CD8-positive, alpha-beta memory T cell (primary cell): Measurements from ENCODE around the gene CARD11. TPM values are rescaled to one million over a fixed set of nuclear protein-coding genes. Genes with fewer than 3 reads are reported as not detected.
A peak's percentile ranks its signal among the peaks of the same experiment; 100 is the strongest.

Experiments
- CTCF ChIA-PET: fragments of 350-600 bp; sonication (Branson Sonifier 250); formaldehyde crosslinking; loops from one replicate; lab custom pipeline; 2021; ENCODE audit warnings: antibody characterized with exemption; lab: Charles Lee
- POLR2A ChIA-PET: fragments of 350-600 bp; sonication (Branson Sonifier 250); formaldehyde crosslinking; loops from one replicate; lab custom pipeline; 2021; ENCODE audit warnings: antibody characterized with exemption; lab: Charles Lee
- DNase-seq, 5 donors: peaks; one replicate each; pipeline versions ENCODE4 v3.0.0 to v3.0.0-alpha.2; 2020 to 2022; ENCODE audit warnings: mixed read lengths in 1 of 5
- H3K27ac ChIP-seq: one replicate; pipeline ENCODE4 v1.7.0; 2013; ENCODE audit warnings: low read depth, mild to moderate bottlenecking, low read length, moderate library complexity
- H3K27me3 ChIP-seq: 2 replicates; pipeline ENCODE4 v1.7.0; 2013; ENCODE audit warnings: low read length, mild to moderate bottlenecking; ENCODE audit not compliant: insufficient read depth, poor library complexity, severe bottlenecking
- H3K36me3 ChIP-seq: 2 replicates; pipeline ENCODE4 v1.7.0; 2013; ENCODE audit warnings: mild to moderate bottlenecking, low read length, moderate library complexity; ENCODE audit not compliant: insufficient read depth
- H3K4me1 ChIP-seq: 2 replicates; pipeline ENCODE4 v1.7.0; 2013; ENCODE audit warnings: mild to moderate bottlenecking, low read length, moderate library complexity; ENCODE audit not compliant: insufficient read depth
- H3K4me3 ChIP-seq: 2 replicates; pipeline ENCODE4 v1.7.0; 2013; ENCODE audit warnings: mild to moderate bottlenecking, low read length
- H3K9me3 ChIP-seq: 2 replicates; pipeline ENCODE4 v1.7.0; 2013; ENCODE audit warnings: mild to moderate bottlenecking, low read length
- H3K27ac Mint-ChIP-seq, 8 donors: one replicate each; pipeline ENCODE4 v1.8.0; 2020 to 2021; ENCODE audit warnings: mixed read lengths in 8 of 8, mild to moderate bottlenecking in 6 of 8, inconsistent platforms in 3 of 8, moderate library complexity in 3 of 8
- H3K27me3 Mint-ChIP-seq, 2 donors: one replicate each; pipeline ENCODE4 v1.8.0; 2020 to 2021; ENCODE audit warnings: mixed read lengths in 2 of 2, mild to moderate bottlenecking in 1 of 2, moderate library complexity in 1 of 2
- H3K36me3 Mint-ChIP-seq, 3 donors: one replicate each; pipeline ENCODE4 v1.8.0; 2020 to 2021; ENCODE audit warnings: mixed read lengths in 3 of 3, inconsistent platforms in 1 of 3, mild to moderate bottlenecking in 1 of 3
- H3K4me1 Mint-ChIP-seq, 3 donors: one replicate each; pipeline ENCODE4 v1.8.0; 2020 to 2021; ENCODE audit warnings: mixed read lengths in 3 of 3, inconsistent platforms in 1 of 3, mild to moderate bottlenecking in 1 of 3
- H3K4me3 Mint-ChIP-seq, 7 donors: one replicate each; pipeline ENCODE4 v1.8.0; 2020 to 2021; ENCODE audit warnings: mixed read lengths in 7 of 7, mild to moderate bottlenecking in 6 of 7, moderate library complexity in 4 of 7, inconsistent platforms in 2 of 7
- H3K9me3 Mint-ChIP-seq, 5 donors: one replicate each; pipeline ENCODE4 v1.8.0; 2020 to 2022; ENCODE audit warnings: mixed read lengths in 5 of 5, mild to moderate bottlenecking in 3 of 5, moderate library complexity in 2 of 5, inconsistent platforms in 1 of 5
- polyA plus RNA-seq: library from polyadenylated mRNA; unstranded; fragments of 300-500 nt; fragmentation: Illumina TruSeq; gene quantifications from one replicate; pipeline ENCODE4 v1.2.3, GENCODE V29; 2021
- total RNA-seq, 2 experiments: library from RNA; stranded (reverse); gene quantifications; one replicate each; pipeline ENCODE4 v1.2.3, GENCODE V29; 2021

Gene CARD11
- total and polyA plus RNA-seq, 3 experiments from 2014 or later: 40.9 to 72.1 (median 68.4) TPM

DNA sequence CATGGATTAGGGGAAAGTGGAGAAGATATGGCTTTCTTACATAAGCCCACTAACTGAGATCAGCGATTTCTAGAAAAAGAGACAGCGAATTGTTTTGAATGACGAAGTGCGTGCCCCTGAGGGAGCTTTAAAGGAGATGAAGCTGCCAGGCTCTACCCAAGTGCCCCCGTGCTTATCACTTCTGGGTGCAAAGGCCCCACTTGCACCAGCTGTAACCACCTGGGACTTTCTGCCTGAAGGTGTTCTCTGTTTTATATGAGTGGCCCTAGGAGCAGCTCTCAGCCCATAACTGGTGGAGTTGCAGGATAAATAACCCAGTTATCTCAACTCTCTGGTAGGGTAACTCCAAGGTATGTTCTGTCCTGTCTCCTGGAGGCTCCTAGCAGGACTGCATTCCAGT is 20.4 kb upstream of the CARD11 start:
- Mint-ChIP-seq H3K4me3 (peak overlapping the region in 6 of 7 donors; percentile 18 to 89 (median 64)), H3K9me3 (no peaks in the 10 kb centered on the region), H3K4me1 (peaks cover 59 to 70% (median 66%) of the 10 kb centered on the region in 3 donors), H3K27me3 (no peaks in the 10 kb centered on the region), H3K36me3 (no peaks in the 10 kb centered on the region), H3K27ac (peak overlapping the region; percentile 64 to 99 (median 94))
- Histone ChIP-seq H3K4me1 (peaks cover 66% of the 10 kb centered on the region), H3K9me3 (no peaks in the 10 kb centered on the region), H3K27ac (no peak overlapping the region), H3K27me3 (no peaks in the 10 kb centered on the region), H3K36me3 (no peaks in the 10 kb centered on the region), H3K4me3 (no peak overlapping the region)
- ChIA-PET CTCF (interaction anchor here (1.9 to 4.3 kb wide), 5 partner anchors 27 to 200 kb away, joined by 4 to 44 read pairs (median 17); no protein-coding TSS in a partner anchor), POLR2A (no interaction called here)
- no peak for DNase-seq

DNA sequence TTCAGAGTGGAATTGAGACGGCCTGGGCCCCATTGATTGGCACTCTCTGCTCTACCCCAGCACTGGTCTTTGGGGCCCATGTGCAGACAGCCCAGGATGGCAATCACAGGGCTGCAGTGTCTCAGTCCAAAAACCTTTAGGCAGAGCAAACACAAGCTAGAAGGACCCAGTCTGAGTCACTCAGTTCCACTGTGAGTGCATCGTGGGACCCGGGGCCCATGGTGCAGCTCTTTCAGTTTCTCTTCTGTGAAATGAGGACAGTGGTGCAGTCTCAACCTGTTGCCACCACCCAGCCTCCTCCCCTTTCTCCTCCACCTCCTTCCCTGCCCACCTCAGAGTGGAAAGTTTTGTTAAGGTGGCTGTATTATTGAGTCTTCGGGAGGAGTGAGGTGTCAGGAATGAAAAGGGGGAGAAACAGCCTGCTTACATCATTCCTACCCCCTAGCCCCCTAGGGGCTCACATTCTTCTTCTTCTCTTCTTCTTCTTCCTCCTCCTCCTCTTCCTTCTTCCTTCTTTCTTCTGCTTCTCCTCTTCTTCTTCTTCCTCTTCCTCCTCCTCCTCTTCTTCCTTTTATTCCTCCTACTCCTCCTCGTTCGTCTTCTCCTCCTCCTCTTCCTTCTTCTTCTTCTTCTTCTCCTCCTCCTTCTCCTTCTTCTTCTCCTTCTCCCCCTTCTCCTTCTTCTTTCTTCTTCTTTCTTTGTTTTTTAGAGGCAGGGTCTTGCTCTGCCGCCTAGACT is 19.5 kb upstream of the CARD11 start:
- H3K27me3 ChIP-seq: no peaks in the 10 kb centered on the region
- Mint-ChIP-seq H3K9me3 (no peaks in the 10 kb centered on the region), H3K27me3 (no peaks in the 10 kb centered on the region), H3K27ac (peak overlapping the region; percentile 71 to 99 (median 95)), H3K36me3 (no peaks in the 10 kb centered on the region), H3K4me3 (peak overlapping the region; percentile 5 to 89 (median 83)), H3K4me1 (peaks cover 50 to 61% (median 57%) of the 10 kb centered on the region in 3 donors)
- ChIA-PET CTCF (interaction anchor here (1.8 to 4.3 kb wide), 3 partner anchors 14 to 92 kb away, joined by 5 to 40 read pairs (median 11); no protein-coding TSS in a partner anchor), POLR2A (interaction anchor here (1.0 to 1.1 kb wide), 2 partner anchors 20 to 29 kb away, joined by 3 to 4 read pairs; partner anchors contain the start of gene CARD11)
- H3K4me3 ChIP-seq: peak overlapping the region; percentile 40
- H3K27ac ChIP-seq: peak overlapping the region; percentile 22
- H3K4me1 ChIP-seq: peaks cover 57% of the 10 kb centered on the region
- no peaks in the 10 kb centered on the region for H3K9me3 ChIP-seq
- H3K36me3 ChIP-seq: no peaks in the 10 kb centered on the region
- DNase-seq: peak; percentile 46 to 79 (median 59)

DNA sequence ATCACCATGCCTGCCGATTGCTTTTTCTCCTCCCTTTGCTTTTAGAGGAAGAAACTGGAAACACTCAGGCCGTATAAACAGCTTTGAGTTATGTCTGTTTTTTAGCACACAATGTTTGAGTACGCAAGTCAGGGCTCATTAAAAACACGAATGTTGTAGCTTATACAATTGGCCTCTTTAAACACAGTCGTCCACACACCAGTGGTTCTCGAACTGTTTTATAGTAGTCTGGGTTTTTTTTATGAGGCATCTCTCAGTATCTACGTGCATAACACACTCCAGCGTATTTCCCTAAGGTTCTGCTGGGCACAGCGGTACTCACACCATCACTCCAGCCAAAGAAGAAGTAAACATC is 13.4 kb upstream of the CARD11 start:
- POLR2A ChIA-PET: no interaction called here
- no peak overlapping the region for H3K27ac ChIP-seq
- H3K4me3 Mint-ChIP-seq: no peak overlapping the region
- peaks cover 0 to 10% (median 0%) of the 10 kb centered on the region in 3 donors for H3K36me3 Mint-ChIP-seq
- H3K27me3 Mint-ChIP-seq: no peaks in the 10 kb centered on the region
- no peak overlapping the region for H3K27ac Mint-ChIP-seq
- no peak for DNase-seq
- no peaks in the 10 kb centered on the region for H3K27me3 ChIP-seq
- no peaks in the 10 kb centered on the region for H3K4me1 ChIP-seq
- H3K4me3 ChIP-seq: no peak overlapping the region
- CTCF ChIA-PET: interaction anchor here (1.0 to 1.6 kb wide), 2 partner anchors 9 to 44 kb away, joined by 3 read pairs; no protein-coding TSS in a partner anchor
- H3K9me3 Mint-ChIP-seq: peaks cover 0 to 13% (median 6%) of the 10 kb centered on the region in 5 donors
- no peaks in the 10 kb centered on the region for H3K9me3 ChIP-seq
- no peaks in the 10 kb centered on the region for H3K36me3 ChIP-seq
- H3K4me1 Mint-ChIP-seq: peaks cover 0 to 4% (median 3%) of the 10 kb centered on the region in 3 donors

DNA sequence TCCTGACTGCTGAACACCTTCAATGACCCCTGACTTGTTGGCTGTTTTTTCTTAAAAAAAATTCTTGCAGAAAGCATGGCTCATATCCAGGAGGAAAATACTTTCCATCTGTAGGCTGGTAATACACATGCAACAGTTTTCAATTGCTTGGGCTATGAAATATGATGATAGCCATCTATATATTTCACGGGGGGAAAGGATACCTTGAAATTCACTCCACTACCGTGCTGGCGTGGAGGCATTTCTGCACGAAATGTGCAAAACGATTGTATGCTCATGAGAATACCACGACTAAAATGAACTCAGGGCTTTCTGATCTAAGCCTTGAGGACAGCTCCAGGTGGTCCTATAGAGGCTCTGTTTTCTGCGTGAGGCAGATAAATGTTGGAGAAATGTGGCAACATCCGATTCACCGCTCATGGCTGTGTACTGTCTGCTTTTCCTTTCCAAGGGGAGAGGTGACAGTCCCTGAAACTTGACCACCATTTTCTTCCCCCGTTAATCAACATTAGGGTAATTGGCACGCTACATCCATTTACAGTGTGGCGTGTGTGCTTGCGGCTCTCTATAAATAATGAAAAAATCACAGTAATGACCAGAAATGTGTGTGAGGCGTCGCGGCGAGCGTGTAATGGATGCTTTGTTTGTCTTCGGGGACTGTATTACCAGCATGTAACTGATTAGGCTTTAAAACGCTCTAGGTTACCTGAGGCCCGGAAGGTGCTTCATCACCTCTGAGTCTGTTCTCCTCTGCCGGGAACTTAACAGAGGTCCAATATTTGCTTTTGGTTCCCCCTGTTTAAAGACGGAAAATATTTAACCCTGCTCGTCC is 12.8 kb upstream of the CARD11 start:
- H3K36me3 Mint-ChIP-seq: peaks cover 0 to 10% (median 0%) of the 10 kb centered on the region in 3 donors

DNA sequence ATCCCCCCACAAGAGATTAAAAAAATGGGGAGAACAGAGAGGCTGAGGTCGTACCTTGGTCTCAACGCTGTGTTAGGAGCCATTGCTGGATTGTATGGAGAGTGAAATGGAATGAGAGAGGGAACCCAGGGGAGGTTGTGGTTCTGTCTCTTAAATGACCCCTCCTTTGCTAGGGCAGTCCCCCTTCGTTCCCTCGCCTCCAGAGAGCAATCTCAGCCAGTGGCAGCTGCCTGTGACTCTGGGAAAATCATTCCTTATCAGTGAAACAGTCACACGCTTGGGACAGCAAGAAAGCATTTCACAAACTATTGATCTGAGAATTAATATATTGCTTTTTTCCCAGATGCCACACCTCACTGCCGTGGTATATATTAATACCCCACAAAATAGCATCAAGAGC is 12.0 kb upstream of the CARD11 start:
- ChIA-PET CTCF (interaction anchor here (0.7 to 1.3 kb wide), 2 partner anchors 9 to 12 kb away, joined by 3 read pairs; partner anchors contain the start of gene CARD11), POLR2A (no interaction called here)
- Mint-ChIP-seq H3K27me3 (no peaks in the 10 kb centered on the region), H3K9me3 (peaks cover 7 to 18% (median 10%) of the 10 kb centered on the region in 5 donors), H3K4me1 (no peaks in the 10 kb centered on the region), H3K4me3 (no peak overlapping the region), H3K36me3 (peaks cover 2 to 18% (median 3%) of the 10 kb centered on the region in 3 donors), H3K27ac (no peak overlapping the region)
- Histone ChIP-seq H3K4me1 (no peaks in the 10 kb centered on the region), H3K27ac (no peak overlapping the region), H3K4me3 (no peak overlapping the region), H3K9me3 (no peaks in the 10 kb centered on the region), H3K27me3 (no peaks in the 10 kb centered on the region), H3K36me3 (no peaks in the 10 kb centered on the region)
- DNase-seq: no peak

More for the DNA sequence above, 12.8 kb upstream of the CARD11 start:
- no peaks in the 10 kb centered on the region for H3K27me3 ChIP-seq
- no peak overlapping the region for H3K27ac ChIP-seq
- no peaks in the 10 kb centered on the region for H3K36me3 ChIP-seq
- CTCF ChIA-PET: interaction anchor here (1.0 to 1.6 kb wide), 2 partner anchors 9 to 44 kb away, joined by 3 read pairs; no protein-coding TSS in a partner anchor
- H3K9me3 ChIP-seq: no peaks in the 10 kb centered on the region
- POLR2A ChIA-PET: no interaction called here
- H3K27me3 Mint-ChIP-seq: no peaks in the 10 kb centered on the region
- no peak overlapping the region for H3K4me3 ChIP-seq
- no peaks in the 10 kb centered on the region for H3K4me1 Mint-ChIP-seq
- no peak for DNase-seq
- H3K4me3 Mint-ChIP-seq: no peak overlapping the region
- no peak overlapping the region for H3K27ac Mint-ChIP-seq
- H3K4me1 ChIP-seq: no peaks in the 10 kb centered on the region
- H3K9me3 Mint-ChIP-seq: peaks cover 0 to 13% (median 7%) of the 10 kb centered on the region in 5 donors

DNA sequence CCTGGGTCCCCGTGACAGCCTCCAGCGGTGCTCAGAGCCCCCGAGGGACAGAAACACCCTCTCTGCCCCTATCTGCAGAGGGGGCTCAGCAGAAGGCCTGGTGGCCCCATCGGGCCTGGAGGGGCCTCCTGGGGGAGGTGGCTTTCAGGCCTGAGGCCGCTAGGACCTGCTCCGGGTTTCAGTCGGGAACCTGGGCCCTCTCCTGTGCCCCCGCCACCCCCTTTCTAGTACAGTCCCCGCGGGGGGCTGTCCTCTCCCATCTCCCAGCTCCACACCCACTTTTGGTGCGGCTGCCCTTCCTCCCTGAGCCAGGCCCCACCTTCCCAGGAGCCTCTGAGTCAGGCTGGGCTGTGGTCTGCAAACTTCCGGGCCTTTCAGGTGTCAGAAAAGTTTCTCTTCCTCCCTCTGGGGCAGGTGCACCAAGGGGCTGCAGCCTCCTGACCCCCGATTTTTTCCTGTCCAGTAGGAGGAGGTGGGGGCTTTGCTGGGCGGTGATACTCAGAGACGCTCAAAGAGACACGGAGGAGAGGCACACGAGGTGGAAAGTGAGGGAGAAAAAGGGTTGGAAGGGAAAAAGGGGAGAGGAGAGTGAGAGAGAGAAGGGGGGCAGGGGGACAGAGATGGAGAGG is 692 bp downstream of the CARD11 start:
- no peaks in the 10 kb centered on the region for H3K9me3 Mint-ChIP-seq
- Histone ChIP-seq H3K9me3 (no peaks in the 10 kb centered on the region), H3K27me3 (no peaks in the 10 kb centered on the region), H3K27ac (peak overlapping the region; percentile 76), H3K4me3 (peak overlapping the region; percentile 82), H3K4me1 (peaks cover 53% of the 10 kb centered on the region), H3K36me3 (no peaks in the 10 kb centered on the region)
- H3K27me3 Mint-ChIP-seq: peaks cover 0 to 2% of the 10 kb centered on the region in 2 donors
- DNase-seq: peak; percentile 53 to 82 (median 64)
- POLR2A ChIA-PET: interaction anchor here (1.1 to 2.3 kb wide), 3 partner anchors 20 to 50 kb away, joined by 4 to 10 read pairs (median 4); no protein-coding TSS in a partner anchor
- peaks cover 45 to 63% (median 54%) of the 10 kb centered on the region in 3 donors for H3K4me1 Mint-ChIP-seq
- peak overlapping the region; percentile 93 to 99 (median 96) for H3K4me3 Mint-ChIP-seq
- H3K36me3 Mint-ChIP-seq: peaks cover 4 to 31% (median 11%) of the 10 kb centered on the region in 3 donors
- H3K27ac Mint-ChIP-seq: peak overlapping the region; percentile 69 to 98 (median 94)
- CTCF ChIA-PET: interaction anchor here (1.1 to 3.1 kb wide), 3 partner anchors 23 to 112 kb away, joined by 3 to 13 read pairs (median 3); no protein-coding TSS in a partner anchor

DNA sequence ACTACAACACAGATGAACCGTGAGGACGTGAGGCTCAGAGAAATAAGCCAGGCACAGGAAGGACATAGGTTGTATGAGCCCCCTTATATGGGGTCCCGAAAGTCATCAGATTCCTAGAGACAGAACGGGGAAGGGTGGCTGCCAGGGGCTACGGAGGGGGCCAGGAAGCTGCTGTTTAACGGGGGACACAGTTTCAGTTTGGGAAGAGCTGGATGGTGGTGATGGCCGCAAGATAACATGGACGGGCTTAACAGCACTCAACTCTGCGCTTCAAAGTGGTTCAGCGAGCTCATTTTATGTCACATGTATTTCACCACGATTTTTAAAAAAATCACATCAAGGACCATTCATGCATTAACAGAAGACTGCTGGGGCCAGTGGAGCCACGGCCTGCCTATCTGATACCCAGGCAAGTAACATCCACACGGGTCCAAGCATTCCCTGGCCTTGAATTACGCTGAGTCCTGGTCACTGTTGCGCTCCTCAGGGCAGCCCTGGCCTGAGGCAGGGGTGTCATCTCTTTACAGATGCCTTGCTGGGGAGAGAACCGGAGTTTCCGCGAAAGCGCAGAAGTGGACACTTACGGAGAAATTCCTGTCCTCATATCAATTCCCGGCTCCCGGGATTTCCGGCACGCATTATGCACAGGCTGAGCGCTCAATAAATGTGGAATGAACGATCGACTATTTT is 1.5 kb downstream of the CARD11 start:
- no peaks in the 10 kb centered on the region for H3K27me3 ChIP-seq
- H3K4me1 Mint-ChIP-seq: peaks cover 50 to 71% (median 62%) of the 10 kb centered on the region in 3 donors

More for the DNA sequence above, 1.5 kb downstream of the CARD11 start:
- no peaks in the 10 kb centered on the region for H3K9me3 ChIP-seq
- H3K4me3 ChIP-seq: peak overlapping the region; percentile 82
- Mint-ChIP-seq H3K27me3 (peaks cover 0 to 2% of the 10 kb centered on the region in 2 donors), H3K9me3 (no peaks in the 10 kb centered on the region), H3K27ac (peak overlapping the region; percentile 69 to 98 (median 94)), H3K4me3 (peak overlapping the region; percentile 93 to 99 (median 96)), H3K36me3 (peaks cover 4 to 35% (median 13%) of the 10 kb centered on the region in 3 donors)
- H3K27ac ChIP-seq: no peak overlapping the region
- ChIA-PET POLR2A (interaction anchor here (1.5 to 2.3 kb wide), 2 partner anchors 23 to 50 kb away, joined by 4 to 10 read pairs; no protein-coding TSS in a partner anchor), CTCF (interaction anchor here (0.7 to 3.1 kb wide), 4 partner anchors 14 to 112 kb away, joined by 3 to 13 read pairs (median 3); no protein-coding TSS in a partner anchor)
- H3K36me3 ChIP-seq: no peaks in the 10 kb centered on the region
- peaks cover 56% of the 10 kb centered on the region for H3K4me1 ChIP-seq
- DNase-seq: no peak
